HG03521 (cell line): ENCODE measurements around the gene KCNAB1.

Experiments
- ATAC-seq: cut with Tn5 transposase; IDR thresholded peaks from one replicate; pipeline ENCODE4 v1.9.1; 2021; ENCODE audit warnings: mild to moderate bottlenecking, moderate library complexity; ENCODE audit not compliant: unreplicated experiment

The KCNAB1 gene

GRCh38 chr3:156305672-156306071 is 185.3 kb downstream of the KCNAB1 start:
- ATAC-seq, result no peak

GRCh38 chr3:156307704-156308103 is 187.3 kb downstream of the KCNAB1 start:
- ATAC-seq, result no peak

GRCh38 chr3:156311431-156311830 is 191.1 kb downstream of the KCNAB1 start:
- ATAC-seq, result no peak

GRCh38 chr3:156311930-156312329 is 191.6 kb downstream of the KCNAB1 start:
- no peak for ATAC-seq

GRCh38 chr3:156316076-156316475 is 195.7 kb downstream of the KCNAB1 start:
- no peak for ATAC-seq

GRCh38 chr3:156317462-156318074 is 197.2 kb downstream of the KCNAB1 start:
- ATAC-seq, result no peak

- no peak for ATAC-seq
Measured at GRCh38 chr3:156321945-156322344, 201.6 kb downstream of the KCNAB1 start.

GRCh38 chr3:156323466-156323865 is 203.1 kb downstream of the KCNAB1 start:
- ATAC-seq, result no peak

GRCh38 chr3:156330415-156330814 is 210.0 kb downstream of the KCNAB1 start:
- no peak for ATAC-seq

- ATAC-seq, result no peak
Measured at GRCh38 chr3:156332304-156332703, 211.9 kb downstream of the KCNAB1 start.

- ATAC-seq, result no peak
Measured at GRCh38 chr3:156334841-156335545, 214.6 kb downstream of the KCNAB1 start.

- no peak for ATAC-seq
Measured at GRCh38 chr3:156339491-156339890, 219.1 kb downstream of the KCNAB1 start.

GRCh38 chr3:156341332-156341731 is 221.0 kb downstream of the KCNAB1 start:
- no peak for ATAC-seq

- ATAC-seq, result peak; percentile 100
Measured at GRCh38 chr3:156341831-156342416, 221.5 kb downstream of the KCNAB1 start.

- no peak for ATAC-seq
Measured at GRCh38 chr3:156344215-156344614, 223.8 kb downstream of the KCNAB1 start.

GRCh38 chr3:156349111-156349510 is 228.7 kb downstream of the KCNAB1 start:
- ATAC-seq, result no peak

GRCh38 chr3:156349978-156350377 is 229.6 kb downstream of the KCNAB1 start:
- no peak for ATAC-seq

- no peak for ATAC-seq
Measured at GRCh38 chr3:156350781-156351180, 230.4 kb downstream of the KCNAB1 start.

GRCh38 chr3:156351783-156352182 is 231.4 kb downstream of the KCNAB1 start:
- ATAC-seq, result no peak

GRCh38 chr3:156352728-156353127 is 232.3 kb downstream of the KCNAB1 start:
- ATAC-seq, result no peak

- no peak for ATAC-seq
Measured at GRCh38 chr3:156353563-156353962, 233.2 kb downstream of the KCNAB1 start.
